SK-N-SH (cell line): ENCODE measurements around the gene PYGM. TPM values are rescaled to one million over a fixed set of nuclear protein-coding genes. Genes with fewer than 3 reads are reported as not detected.

Experiments used
- CTCF ChIA-PET: fragments of 300-600, 350-600 bp; formaldehyde crosslinking; extraction: SDS; loops from one replicate; lab custom pipeline; 2021; lab: Yijun Ruan, JAX
- POLR2A ChIA-PET: fragments of 350-600 bp; sonication (Branson Sonifier 250); formaldehyde crosslinking; extraction: SDS; loops from one replicate; lab custom pipeline; 2020; ENCODE audit warnings: antibody characterized with exemption, inconsistent platforms; lab: Yijun Ruan, JAX
- DNase-seq: peaks from one replicate; pipeline ENCODE4 v3.0.0; 2012
- H2AFZ ChIP-seq: fragments of 200-600 bp; sonication (generic); 2 replicates; pipeline ENCODE4 v1.8.1; 2016; ENCODE audit warnings: antibody characterized with exemption, mild to moderate bottlenecking, low read depth
- H3F3A ChIP-seq: fragments of 200-600 bp; sonication (generic); replicated peaks from 2 replicates; pipeline ENCODE3; 2016; ENCODE audit warnings: antibody characterized with exemption, mild to moderate bottlenecking; ENCODE audit not compliant: insufficient read depth
- H3K27ac ChIP-seq, 2 experiments: fragments of 200-500 bp in 1 of 2; fragments of 200-600 bp in 1 of 2; sonication (Bioruptor generic) in 1 of 2; sonication (generic), shearing (Covaris generic) in 1 of 2; 2 replicates each; pipeline versions ENCODE4 v1.5.1 to v1.6.1; 2014 to 2016; ENCODE audit warnings: low read depth in 2 of 2, inconsistent platforms in 1 of 2, low read length in 1 of 2, mild to moderate bottlenecking in 1 of 2, mixed read lengths in 1 of 2
- H3K27me3 ChIP-seq: fragments of 200-600 bp; sonication (generic), shearing (Covaris generic); 2 replicates; pipeline ENCODE4 v1.6.1; 2016; ENCODE audit warnings: mixed run types; ENCODE audit not compliant: insufficient read depth
- H3K36me3 ChIP-seq, 2 experiments: fragments of 200-500 bp in 1 of 2; fragments of 200-600 bp in 1 of 2; sonication (Bioruptor generic) in 1 of 2; sonication (generic) in 1 of 2; replicated peaks in 1 of 2; 2 replicates each; pipeline versions ENCODE3 to v1.5.1; 2014 to 2016; ENCODE audit warnings: low read length in 1 of 2, mild to moderate bottlenecking in 1 of 2; ENCODE audit not compliant: insufficient read depth in 2 of 2, control insufficient read depth in 1 of 2
- H3K4me1 ChIP-seq, 2 experiments: fragments of 200-500 bp in 1 of 2; fragments of 200-600 bp in 1 of 2; sonication (Bioruptor generic) in 1 of 2; sonication (generic), shearing (Covaris generic) in 1 of 2; 2 replicates each; pipeline versions ENCODE4 v1.5.1 to v1.6.1; 2014 to 2016; ENCODE audit warnings: low read depth in 1 of 2, low read length in 1 of 2, mixed run types in 1 of 2; ENCODE audit not compliant: insufficient read depth in 2 of 2, control insufficient read depth in 1 of 2
- H3K4me2 ChIP-seq: fragments of 200-600 bp; sonication (generic), shearing (Covaris generic); 2 replicates; pipeline ENCODE4 v1.6.1; 2017; ENCODE audit warnings: mixed run types
- H3K4me3 ChIP-seq, 2 experiments: fragments of 200-500 bp in 1 of 2; fragments of 200-600 bp in 1 of 2; sonication (Bioruptor generic) in 1 of 2; sonication (generic), shearing (Covaris generic) in 1 of 2; 2 replicates each; pipeline versions ENCODE4 v1.5.1 to v1.8.1; 2014 to 2016; ENCODE audit warnings: low read depth in 2 of 2, inconsistent platforms in 1 of 2, low read length in 1 of 2, mild to moderate bottlenecking in 1 of 2, mixed read lengths in 1 of 2, moderate library complexity in 1 of 2
- H3K79me2 ChIP-seq: fragments of 200-600 bp; sonication (generic); 2 replicates; pipeline ENCODE4 v1.8.1; 2017; ENCODE audit warnings: mild to moderate bottlenecking; ENCODE audit not compliant: insufficient read depth
- H3K9ac ChIP-seq: fragments of 200-600 bp; sonication (generic); 2 replicates; pipeline ENCODE4 v1.6.1; 2017; ENCODE audit warnings: mixed run types
- H3K9me2 ChIP-seq: fragments of 200-600 bp; sonication (generic); 2 replicates; pipeline ENCODE4 v1.6.1; 2017; ENCODE audit warnings: mixed run types
- H3K9me3 ChIP-seq: fragments of 200-600 bp; sonication (generic); 2 replicates; pipeline ENCODE4 v1.6.1; 2017; ENCODE audit warnings: mixed run types, mild to moderate bottlenecking, moderate library complexity
- H4K20me1 ChIP-seq: fragments of 200-600 bp; sonication (generic); 2 replicates; pipeline ENCODE4 v1.6.1; 2017; ENCODE audit warnings: mild to moderate bottlenecking, mixed run types; ENCODE audit not compliant: insufficient read depth
- CHD2 ChIP-seq: fragments of 150-350 bp; IDR thresholded peaks from 2 replicates; pipeline ENCODE4 v1.6.1; 2018; ENCODE audit warnings: low read length; ENCODE audit not compliant: partially characterized antibody
- EP300 ChIP-seq, 2 experiments: IDR thresholded peaks; 2 replicates each; pipeline versions ENCODE4 v1.4.0 to v1.6.1; 2012; ENCODE audit warnings: borderline replicate concordance in 1 of 2, low read depth in 1 of 2, low read length in 1 of 2
- FOXJ3 ChIP-seq: sonication (generic); formaldehyde crosslinking; IDR thresholded peaks from 2 replicates; pipeline ENCODE4 v1.5.1; 2020; ENCODE audit warnings: mild to moderate bottlenecking, missing genetic modification reagents
- GABPA ChIP-seq: IDR thresholded peaks from 2 replicates; pipeline ENCODE4 v1.4.0; 2012; ENCODE audit warnings: low read depth, mild to moderate bottlenecking
- IRF3 ChIP-seq: fragments of 150-350 bp; IDR thresholded peaks from 2 replicates; pipeline ENCODE4 v1.6.1; 2016; ENCODE audit warnings: mild to moderate bottlenecking, low read depth, low read length
- JUND ChIP-seq: IDR thresholded peaks from 2 replicates; pipeline ENCODE4 v1.4.0; 2012
- MEF2A ChIP-seq: IDR thresholded peaks from 2 replicates; pipeline ENCODE4 v1.4.0; 2012; ENCODE audit warnings: low read depth, borderline replicate concordance
- NRF1 ChIP-seq: IDR thresholded peaks from 2 replicates; pipeline ENCODE4 v1.6.1; 2012; ENCODE audit warnings: low read depth, mild to moderate bottlenecking, low read length
- USF2 ChIP-seq: fragments of 150-350 bp; IDR thresholded peaks from 2 replicates; pipeline ENCODE4 v1.6.1; 2017; ENCODE audit warnings: antibody characterized with exemption, low read length, low read depth, borderline replicate concordance
- ZBTB33 ChIP-seq: IDR thresholded peaks from 2 replicates; pipeline ENCODE4 v1.4.0; 2012; ENCODE audit warnings: low read depth, borderline replicate concordance
- WGBS: methylation state at CpG from one replicate; pipeline ENCODE4 v1.1.6; 2017; ENCODE audit warnings: low lambda C conversion rate; 5-methylcytosine and 5-hydroxymethylcytosine counted together
- polyA plus RNA-seq, 3 experiments: library from polyadenylated mRNA; depleted of rRNA; stranded (reverse); fragments of >200 nt; gene quantifications; 2 replicates each; pipeline ENCODE4 v1.2.3, GENCODE V29; 2012

The PYGM gene
- polyA plus RNA-seq, 1 of the 3 experiments (the other 2 are of a cell fraction), result 0.08 TPM

GRCh38 chr11:64734811-64735724 is 24.7 kb downstream of the PYGM start (continued):
- no peak for TF ChIP-seq IRF3
- TF ChIP-seq CHD2, result no peak
- no peak for TF ChIP-seq GABPA
- no peak for TF ChIP-seq NRF1
- no peak for TF ChIP-seq MEF2A
- no peak for TF ChIP-seq FOXJ3 (CRISPR knock-in tag)
- no peak for TF ChIP-seq EP300 (IDR thresholded peaks at IDR 0.05; ENCODE audit: borderline replicate concordance in 1 of 2, low read depth in 1 of 2, low read length in 1 of 2)

- H4K20me1 ChIP-seq, result no peaks in the 10 kb centered on the region
- DNase-seq, result no peak
- H3K4me2 ChIP-seq, result no peak overlapping the region
- H3K27me3 ChIP-seq, result no peaks in the 10 kb centered on the region
- CTCF ChIA-PET, result interaction anchor here (0.9 kb wide), 1 partner anchor 12 kb away, joined by 4 read pairs; no protein-coding TSS in a partner anchor
- 80% methylated on average over 3 of the region's 3 CpGs for WGBS
- POLR2A ChIA-PET, result no interaction called here
- no peaks in the 10 kb centered on the region for H3K9me2 ChIP-seq
- H3K27ac ChIP-seq, result no peak overlapping the region
- no peaks in the 10 kb centered on the region for H3K79me2 ChIP-seq
- H3K36me3 ChIP-seq, result no peaks in the 10 kb centered on the region
- H3F3A ChIP-seq, result no peaks in the 10 kb centered on the region
- no peak overlapping the region for H3K9ac ChIP-seq
- no peaks in the 10 kb centered on the region for H3K9me3 ChIP-seq
- no peak for TF ChIP-seq JUND
- TF ChIP-seq ZBTB33, result no peak
- no peak for TF ChIP-seq FOXJ3 (CRISPR knock-in tag)
- no peak for TF ChIP-seq EP300 (IDR thresholded peaks at IDR 0.05; ENCODE audit: borderline replicate concordance in 1 of 2, low read depth in 1 of 2, low read length in 1 of 2)
- no peak for TF ChIP-seq USF2
- TF ChIP-seq GABPA, result no peak
- no peak overlapping the region for H2AFZ ChIP-seq
- H3K4me3 ChIP-seq, result no peak overlapping the region
- H3K4me1 ChIP-seq, result peaks cover 0 to 3% of the 10 kb centered on the region in 2 experiments; a peak in 1 of 4 replicates
These were observed 28.2 kb downstream of the PYGM start for GRCh38 chr11:64731601-64732000.
